ENCODE data around the gene TM7SF2. TPM values are rescaled to one million over a fixed set of nuclear protein-coding genes. Genes with fewer than 3 reads are reported as not detected.

Gene TM7SF2
- total and polyA plus RNA-seq, 2 of the 13 experiments (the other 11 are each of a cell fraction or from before 2014, with no cell fraction given): 56.0 to 66.9 TPM

- TF ChIP-seq ELF1 (CRISPR knock-in tag; IDR thresholded peaks at IDR 0.05): peak; percentile 53; the same call in 1 of the 2 replicates
- no peak for TF ChIP-seq TRIM22 (IDR thresholded peaks at IDR 0.05)
- TF ChIP-seq ZNF709 (CRISPR knock-in tag; IDR thresholded peaks at IDR 0.05): no peak
- TF ChIP-seq ZNF430 (CRISPR knock-in tag; IDR thresholded peaks at IDR 0.05): peak; percentile 79; the same call in 1 of the 2 replicates
- TF ChIP-seq ZNF784 (CRISPR knock-in tag; IDR thresholded peaks at IDR 0.05; ENCODE audit: borderline replicate concordance): no peak
- TF ChIP-seq ZNF432 (CRISPR knock-in tag; IDR thresholded peaks at IDR 0.05; ENCODE audit: borderline replicate concordance): no peak
- peak; percentile 67; the same call in 1 of the 2 replicates for TF ChIP-seq BCL3 (CRISPR knock-in tag; IDR thresholded peaks at IDR 0.05)
- TF ChIP-seq CENPT (CRISPR knock-in tag; IDR thresholded peaks at IDR 0.05; ENCODE audit: low read depth): no peak
- no peak for TF ChIP-seq ZNF672 (CRISPR knock-in tag; IDR thresholded peaks at IDR 0.05)
- TF ChIP-seq RELA (CRISPR knock-in tag; IDR thresholded peaks at IDR 0.05): 0 out of 2 replicates have a peak, but pooled peaks have one; percentile 42
- no peak for TF ChIP-seq ATF3 (CRISPR knock-in tag; IDR thresholded peaks at IDR 0.05)
- peak; percentile 31; the same call in 1 of the 2 replicates for TF ChIP-seq ZNF44 (CRISPR knock-in tag; IDR thresholded peaks at IDR 0.05)
- TF ChIP-seq CEBPB (IDR thresholded peaks at IDR 0.05; ENCODE audit: borderline replicate concordance, low read depth, low read length): no peak
- TF ChIP-seq FOXK1 (CRISPR knock-in tag; IDR thresholded peaks at IDR 0.05; ENCODE audit: borderline replicate concordance, low read depth): no peak
- no peak; the same call in 1 of the 2 replicates for TF ChIP-seq SMAD9 (CRISPR knock-in tag; IDR thresholded peaks at IDR 0.05)
- TF ChIP-seq LRRFIP1 (CRISPR knock-in tag; conservative IDR thresholded peaks at IDR 0.05): no peak
- no peak for TF ChIP-seq EEA1 (CRISPR knock-in tag; IDR thresholded peaks at IDR 0.05; ENCODE audit: borderline replicate concordance)
- no peak for TF ChIP-seq SNAI1 (CRISPR knock-in tag; IDR thresholded peaks at IDR 0.05; ENCODE audit: borderline replicate concordance)
- TF ChIP-seq RARA (CRISPR knock-in tag; IDR thresholded peaks at IDR 0.05): no peak
- no peak for TF ChIP-seq ATF4 (CRISPR knock-in tag; IDR thresholded peaks at IDR 0.05)
- TF ChIP-seq SP5 (CRISPR knock-in tag; IDR thresholded peaks at IDR 0.05; ENCODE audit: borderline replicate concordance, low read depth): peak; percentile 29; the same call in 1 of the 2 replicates
- no peak; the same call in none of the 2 replicates for TF ChIP-seq NR2C2 (CRISPR knock-in tag; IDR thresholded peaks at IDR 0.05; ENCODE audit: borderline replicate concordance)
These were observed 1.1 kb downstream of the TM7SF2 start (continued) for GRCh38 chr11:65112546-65113360.

All from HepG2 (cell line).